Measurements from ENCODE around the gene ANKLE2. TPM values are rescaled to one million over a fixed set of nuclear protein-coding genes. Genes with fewer than 3 reads are reported as not detected.

The ANKLE2 gene
- total RNA-seq, 4 donors from 2014 or later = 68.2 to 103 (median 82.9) TPM

DNA sequence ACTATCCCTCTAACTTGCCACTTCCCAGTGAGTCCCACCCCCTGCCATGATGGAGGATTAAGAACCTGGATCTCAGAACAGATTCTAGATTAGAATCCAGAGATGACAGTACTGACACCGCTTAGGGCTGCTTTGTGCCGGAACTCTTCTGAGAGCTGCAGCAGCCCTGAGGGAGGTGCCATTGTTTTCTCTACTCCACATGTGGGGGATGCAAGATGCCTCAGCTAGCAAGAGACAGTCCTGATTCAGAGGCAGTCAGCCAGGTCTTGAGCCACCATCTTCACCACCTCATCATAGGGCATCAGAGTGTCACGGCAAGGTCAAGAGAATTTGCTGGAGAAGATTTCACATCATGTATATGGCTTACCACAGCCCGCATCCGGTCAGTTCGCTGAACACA, 54.4 kb downstream of the ANKLE2 start:
- WGBS, 2 donors = 95 to 96% methylated on average over 6 of the region's 6 CpGs
- no peak for DNase-seq (ENCODE audit: low spot score in 2 of 2)
- Histone ChIP-seq H3K4me3 (no peak overlapping the region), H3K27ac (no peak overlapping the region), H3K4me1 (peaks cover 0 to 21% (median 13%) of the 10 kb centered on the region in 4 donors), H3K27me3 (no peaks in the 10 kb centered on the region), H3K9me3 (no peaks in the 10 kb centered on the region), H3K36me3 (peaks cover 0 to 40% (median 0%) of the 10 kb centered on the region in 3 donors)
- no peak for TF ChIP-seq POLR2A (IDR thresholded peaks at IDR 0.05)

DNA sequence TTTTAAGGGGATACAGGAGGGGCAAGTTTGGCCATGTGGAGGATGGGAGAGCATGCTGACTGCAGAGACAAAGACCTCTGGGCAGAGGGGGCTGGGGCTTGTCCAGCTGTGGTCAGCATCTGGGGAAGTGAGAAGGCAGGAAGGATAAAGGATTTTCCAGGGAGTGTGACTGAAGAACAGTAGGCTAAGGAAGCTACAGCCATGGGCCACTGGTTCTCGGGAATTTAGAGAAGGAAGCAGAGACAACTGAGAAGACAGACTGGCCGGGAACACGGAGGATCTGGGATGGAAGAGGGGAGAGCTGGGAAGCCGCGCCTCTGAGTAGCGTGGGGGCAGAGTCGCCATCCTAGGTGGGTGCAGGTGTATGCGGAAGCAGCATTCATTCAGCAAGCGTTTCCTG, 58.0 kb downstream of the ANKLE2 start:
- WGBS, 2 donors = 93 to 94% methylated on average over 9 of the region's 9 CpGs
- TF ChIP-seq POLR2A (IDR thresholded peaks at IDR 0.05) = no peak
- TF ChIP-seq, protein P1, sequence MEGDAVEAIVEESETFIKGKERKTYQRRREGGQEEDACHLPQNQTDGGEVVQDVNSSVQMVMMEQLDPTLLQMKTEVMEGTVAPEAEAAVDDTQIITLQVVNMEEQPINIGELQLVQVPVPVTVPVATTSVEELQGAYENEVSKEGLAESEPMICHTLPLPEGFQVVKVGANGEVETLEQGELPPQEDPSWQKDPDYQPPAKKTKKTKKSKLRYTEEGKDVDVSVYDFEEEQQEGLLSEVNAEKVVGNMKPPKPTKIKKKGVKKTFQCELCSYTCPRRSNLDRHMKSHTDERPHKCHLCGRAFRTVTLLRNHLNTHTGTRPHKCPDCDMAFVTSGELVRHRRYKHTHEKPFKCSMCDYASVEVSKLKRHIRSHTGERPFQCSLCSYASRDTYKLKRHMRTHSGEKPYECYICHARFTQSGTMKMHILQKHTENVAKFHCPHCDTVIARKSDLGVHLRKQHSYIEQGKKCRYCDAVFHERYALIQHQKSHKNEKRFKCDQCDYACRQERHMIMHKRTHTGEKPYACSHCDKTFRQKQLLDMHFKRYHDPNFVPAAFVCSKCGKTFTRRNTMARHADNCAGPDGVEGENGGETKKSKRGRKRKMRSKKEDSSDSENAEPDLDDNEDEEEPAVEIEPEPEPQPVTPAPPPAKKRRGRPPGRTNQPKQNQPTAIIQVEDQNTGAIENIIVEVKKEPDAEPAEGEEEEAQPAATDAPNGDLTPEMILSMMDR (IDR thresholded peaks at IDR 0.05) = no peak
- no peak for TF ChIP-seq EP300 (IDR thresholded peaks at IDR 0.05)
- H3K36me3 ChIP-seq = peaks cover 0 to 63% (median 0%) of the 10 kb centered on the region in 3 donors

DNA sequence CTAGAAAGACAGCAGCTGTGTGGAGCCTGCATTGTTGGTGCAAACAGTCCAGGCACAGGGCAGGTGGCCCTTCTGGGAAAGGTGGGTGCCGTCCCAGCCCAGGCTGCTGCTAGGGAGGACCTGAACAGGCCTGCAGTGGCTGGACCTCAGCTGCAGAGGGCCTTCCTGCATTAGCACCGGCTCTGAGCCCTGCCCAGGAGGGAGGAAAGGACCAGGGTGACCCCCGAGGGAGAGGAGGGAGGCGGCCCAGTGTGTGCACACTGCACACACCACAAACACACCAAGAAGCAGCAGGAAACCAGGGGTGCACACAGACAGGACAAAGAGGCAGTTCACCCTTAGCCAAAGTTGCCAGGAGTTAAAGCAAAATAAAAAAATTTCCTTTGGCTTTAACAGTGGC, 59.0 kb downstream of the ANKLE2 start:
- Histone ChIP-seq H3K36me3 (peaks cover 0 to 64% (median 0%) of the 10 kb centered on the region in 3 donors), H3K27ac (no peak overlapping the region), H3K4me3 (no peak overlapping the region), H3K4me1 (no peaks in the 10 kb centered on the region), H3K9me3 (no peaks in the 10 kb centered on the region), H3K27me3 (no peaks in the 10 kb centered on the region)
- TF ChIP-seq POLR2A (IDR thresholded peaks at IDR 0.05) (no peak), EP300 (IDR thresholded peaks at IDR 0.05) (no peak)
- TF ChIP-seq, protein P1 (IDR thresholded peaks at IDR 0.05) = no peak
- DNase-seq (ENCODE audit: low spot score in 2 of 2) = no peak
- WGBS, 2 donors = 66 to 78% methylated on average over 4 of the region's 4 CpGs

More for the DNA sequence above, 58.0 kb downstream of the ANKLE2 start:
- Histone ChIP-seq H3K4me3 (no peak overlapping the region), H3K9me3 (no peaks in the 10 kb centered on the region), H3K4me1 (no peaks in the 10 kb centered on the region), H3K27me3 (no peaks in the 10 kb centered on the region), H3K27ac (no peak overlapping the region)
- DNase-seq (ENCODE audit: low spot score in 2 of 2) = no peak

DNA sequence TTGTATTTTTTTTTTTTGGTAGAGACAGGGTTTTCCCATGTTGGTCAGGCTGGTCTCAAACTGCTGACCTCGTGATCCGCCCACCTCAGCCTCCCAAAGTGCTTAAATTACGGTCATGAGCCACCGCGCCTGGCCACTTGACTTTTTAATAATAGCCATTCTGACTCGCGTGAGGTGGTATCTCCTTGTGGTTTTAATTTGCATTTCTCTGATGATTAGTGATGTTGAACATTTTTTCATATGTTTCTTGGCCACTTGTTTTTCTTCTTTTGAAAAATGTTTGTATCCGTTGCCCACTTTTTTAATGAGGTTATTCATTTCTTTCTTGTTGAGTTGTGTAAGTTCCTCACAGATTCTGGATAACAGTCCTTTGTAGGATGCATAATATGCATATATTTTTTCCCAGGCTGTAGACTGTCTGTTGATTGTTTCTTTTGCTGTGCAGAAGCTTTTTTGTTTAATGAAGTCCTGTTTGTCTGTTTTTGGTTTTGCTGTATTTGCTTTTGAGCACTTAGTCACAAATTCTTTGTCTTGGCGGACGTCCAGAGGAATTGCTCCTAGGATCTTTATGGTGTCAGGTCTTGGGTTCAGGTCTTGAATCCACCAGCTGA, 61.3 kb downstream of the ANKLE2 start:
- TF ChIP-seq EP300 (IDR thresholded peaks at IDR 0.05) (no peak), POLR2A (IDR thresholded peaks at IDR 0.05) (no peak)
- TF ChIP-seq, protein P1 (IDR thresholded peaks at IDR 0.05) = no peak
- H3K27ac ChIP-seq = no peak overlapping the region
- H3K4me3 ChIP-seq = no peak overlapping the region
- 74% methylated on average over 10 of the region's 10 CpGs for WGBS, 2 donors
- no peaks in the 10 kb centered on the region for H3K9me3 ChIP-seq
- no peaks in the 10 kb centered on the region for H3K27me3 ChIP-seq
- peaks cover 0 to 78% (median 2%) of the 10 kb centered on the region in 3 donors for H3K36me3 ChIP-seq
- H3K4me1 ChIP-seq = no peaks in the 10 kb centered on the region
- no peak for DNase-seq (ENCODE audit: low spot score in 2 of 2)

DNA sequence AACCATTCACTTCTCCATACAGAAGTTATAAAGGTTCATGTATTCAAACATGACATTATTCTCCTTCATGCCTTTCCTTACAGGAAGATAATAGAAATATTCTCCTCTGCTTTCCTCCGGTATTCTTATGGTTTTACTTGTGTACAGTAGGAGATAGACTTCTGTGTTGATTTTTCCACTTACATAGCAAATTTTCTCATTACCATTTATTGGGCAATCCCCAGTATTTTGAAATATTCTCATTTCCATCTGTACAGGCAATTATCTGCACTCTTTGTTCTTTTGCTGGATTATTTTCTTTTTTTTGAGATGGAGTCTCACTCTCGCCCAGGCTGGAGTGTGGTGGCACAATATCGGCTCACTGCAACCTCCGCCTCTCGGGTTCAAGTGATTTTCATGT, 63.3 kb downstream of the ANKLE2 start:
- Histone ChIP-seq H3K36me3 (peaks cover 0 to 60% (median 2%) of the 10 kb centered on the region in 3 donors), H3K4me3 (no peak overlapping the region), H3K27ac (no peak overlapping the region), H3K27me3 (no peaks in the 10 kb centered on the region), H3K9me3 (no peaks in the 10 kb centered on the region), H3K4me1 (no peaks in the 10 kb centered on the region)
- DNase-seq (ENCODE audit: low spot score in 2 of 2) = no peak
- WGBS, 2 donors = 94 to 95% methylated on average over 5 of the region's 5 CpGs
- TF ChIP-seq POLR2A (IDR thresholded peaks at IDR 0.05) (no peak), EP300 (IDR thresholded peaks at IDR 0.05) (no peak)
- TF ChIP-seq, protein P1 (IDR thresholded peaks at IDR 0.05) = no peak
